GM18858 (cell line): Measurements from ENCODE around the gene MTHFS.
"Not testable (repeated sequence)": the region's sequence is repeated elsewhere in the genome, so short reads cannot be mapped to it uniquely, and the experiment has no call there.

Source experiments
- ATAC-seq: cut with Tn5 transposase; IDR thresholded peaks from one replicate; pipeline ENCODE4 v1.9.1; 2021; ENCODE audit not compliant: unreplicated experiment

Gene MTHFS

DNA sequence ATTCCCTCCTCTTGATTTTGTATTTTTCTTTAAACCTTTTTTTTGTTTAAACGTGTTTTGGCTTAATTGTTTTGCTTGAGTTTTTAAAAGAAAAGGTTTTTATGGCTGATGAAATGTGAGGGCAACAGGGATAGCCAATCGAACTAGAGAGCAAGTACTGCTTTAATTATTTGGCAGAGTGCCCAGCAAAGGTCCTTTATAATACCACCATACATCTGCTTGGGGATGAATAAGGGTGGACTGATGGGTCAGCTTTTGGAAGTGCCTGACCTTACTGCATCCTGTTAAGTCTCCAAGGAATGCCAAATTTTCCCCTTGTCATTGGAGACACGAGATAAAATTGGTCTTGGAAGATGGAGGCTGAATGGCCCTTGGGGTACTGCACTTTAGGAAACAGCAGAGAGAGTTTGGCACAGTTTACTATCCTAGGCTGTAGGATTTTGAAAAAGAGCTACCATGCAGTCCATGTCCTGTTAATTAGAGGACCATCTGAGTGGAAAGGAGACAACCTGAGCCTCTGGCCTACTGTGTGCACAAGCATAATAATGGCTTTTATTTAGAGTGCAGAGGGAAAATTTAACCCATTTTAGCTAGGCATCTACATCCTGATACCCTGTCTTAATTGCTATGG lies 19.8 kb upstream of the MTHFS start:
- ATAC-seq = no peak

DNA sequence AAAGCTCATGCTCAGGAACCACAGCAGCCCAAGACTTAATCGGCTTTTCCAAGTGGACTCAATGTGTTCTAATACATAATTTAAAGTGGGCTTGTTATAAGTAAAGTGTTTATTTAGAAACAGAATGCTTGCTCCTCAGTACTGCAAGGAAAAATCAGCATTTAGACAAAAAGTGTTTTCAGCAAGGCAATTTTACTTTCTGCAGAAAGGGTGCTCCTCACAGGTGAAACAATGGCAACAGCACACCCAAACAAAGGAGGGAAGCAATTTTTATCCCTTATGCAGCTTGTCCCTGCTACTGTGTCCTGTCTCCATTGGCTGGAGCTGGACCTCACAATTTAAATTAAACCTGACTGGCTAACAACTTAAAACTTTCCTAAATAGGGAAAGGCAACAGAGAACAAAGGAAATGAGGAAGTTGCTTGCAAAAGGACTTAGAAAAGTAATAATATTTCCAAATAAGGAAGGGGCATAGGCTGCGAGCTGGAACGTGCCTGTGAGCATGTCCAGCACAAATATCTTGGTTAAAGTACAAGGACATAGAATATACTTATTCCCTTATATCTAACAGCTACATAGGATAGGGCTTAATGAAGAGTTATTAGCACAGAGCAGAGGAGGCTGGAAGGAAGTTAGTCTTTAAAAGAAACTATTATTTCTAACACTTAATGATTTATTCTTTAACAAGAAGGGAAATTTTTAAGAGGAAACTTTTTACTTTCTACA lies 19.1 kb upstream of the MTHFS start:
- not testable (repeated sequence) for ATAC-seq

DNA sequence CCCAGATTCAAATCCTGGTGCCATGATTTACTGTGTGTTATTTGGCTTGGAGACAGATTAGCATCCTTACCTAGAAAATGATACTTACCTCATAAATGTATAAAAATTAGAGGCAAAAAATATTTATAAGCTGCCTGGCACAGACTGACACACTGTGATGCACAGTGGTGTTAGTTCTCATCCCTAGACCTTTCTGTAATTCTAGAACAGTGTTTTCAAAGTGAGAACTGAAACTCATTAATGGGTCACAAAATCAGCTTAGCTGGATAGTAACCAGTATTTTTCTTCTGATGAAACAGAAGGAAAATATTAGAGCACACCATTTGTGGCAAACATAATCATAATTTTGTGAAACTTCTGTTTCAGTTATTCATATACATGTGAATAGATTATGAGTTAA lies 17.9 kb upstream of the MTHFS start:
- no peak for ATAC-seq

DNA sequence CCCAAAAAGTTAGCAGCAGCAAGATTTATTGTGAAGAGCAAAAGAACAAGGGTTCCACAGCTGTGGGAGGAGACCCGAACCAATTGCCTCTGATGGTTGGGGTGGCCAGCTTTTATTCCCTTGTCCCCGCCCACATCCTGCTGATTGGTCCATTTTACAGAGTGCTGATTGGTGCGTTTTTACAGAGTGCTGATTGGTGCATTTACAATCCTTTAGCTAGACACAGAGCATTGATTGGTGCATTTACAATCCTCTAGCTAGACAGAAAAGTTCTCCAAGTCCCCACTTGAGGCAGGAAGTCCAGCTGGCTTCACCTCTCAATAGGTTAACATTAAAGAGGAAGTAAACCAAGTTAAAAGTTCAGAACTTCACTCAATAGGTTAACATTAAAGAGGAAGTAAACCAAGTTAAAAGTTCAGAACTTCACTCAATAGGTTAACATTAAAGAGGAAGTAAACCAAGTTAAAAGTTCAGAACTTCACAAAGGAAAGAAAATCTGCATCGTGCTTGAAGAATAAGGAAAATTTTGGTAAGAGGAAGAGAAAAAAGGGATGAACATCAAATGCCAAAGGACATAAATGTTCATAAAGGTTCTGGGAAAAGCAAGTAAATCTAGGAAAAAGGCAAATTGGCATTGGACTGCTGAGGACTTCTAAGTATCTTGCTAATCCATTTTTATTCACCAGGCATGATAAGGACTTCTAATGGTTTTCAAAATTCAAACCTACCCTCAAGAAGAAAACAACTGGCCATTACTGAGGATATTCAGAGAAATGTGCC lies 12.9 kb upstream of the MTHFS start:
- not testable (repeated sequence) for ATAC-seq

DNA sequence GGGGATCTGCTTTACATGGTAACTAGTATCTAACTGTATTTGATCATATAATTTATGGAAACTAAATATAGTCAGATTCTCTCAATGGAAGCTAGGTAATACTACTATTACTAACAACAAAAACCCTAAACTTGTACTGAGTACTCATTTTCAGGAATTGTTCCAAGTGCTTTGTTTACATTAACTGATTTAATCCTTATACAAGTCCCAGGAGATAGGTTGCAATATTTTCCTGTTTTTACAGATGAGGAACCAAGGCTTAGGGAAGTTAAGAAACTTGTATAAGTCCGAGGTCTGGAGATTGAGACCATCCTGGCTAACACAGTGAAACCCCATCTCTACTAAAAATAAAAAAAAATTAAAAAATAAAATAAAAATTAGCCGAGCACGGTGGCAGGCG lies 7.5 kb upstream of the MTHFS start:
- no peak for ATAC-seq

DNA sequence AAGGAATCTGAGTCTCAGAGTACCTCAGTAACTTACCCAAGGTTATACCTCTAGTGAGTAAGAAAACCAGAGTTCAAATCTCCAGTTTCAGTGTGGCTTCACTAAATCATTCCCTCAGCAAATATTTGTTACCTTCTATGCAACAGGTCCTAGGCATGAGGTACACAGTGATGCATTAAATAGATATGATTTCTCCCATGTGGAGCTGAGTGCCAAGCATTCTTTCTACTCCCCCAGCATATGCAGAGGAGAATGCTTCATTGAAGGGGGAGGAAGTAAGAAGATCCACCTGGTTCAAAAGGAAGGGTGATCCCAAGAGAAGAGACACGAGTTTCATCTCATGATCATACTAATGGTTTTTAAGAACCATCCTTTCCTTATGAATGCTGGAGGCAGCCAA lies 6.8 kb upstream of the MTHFS start:
- no peak for ATAC-seq

DNA sequence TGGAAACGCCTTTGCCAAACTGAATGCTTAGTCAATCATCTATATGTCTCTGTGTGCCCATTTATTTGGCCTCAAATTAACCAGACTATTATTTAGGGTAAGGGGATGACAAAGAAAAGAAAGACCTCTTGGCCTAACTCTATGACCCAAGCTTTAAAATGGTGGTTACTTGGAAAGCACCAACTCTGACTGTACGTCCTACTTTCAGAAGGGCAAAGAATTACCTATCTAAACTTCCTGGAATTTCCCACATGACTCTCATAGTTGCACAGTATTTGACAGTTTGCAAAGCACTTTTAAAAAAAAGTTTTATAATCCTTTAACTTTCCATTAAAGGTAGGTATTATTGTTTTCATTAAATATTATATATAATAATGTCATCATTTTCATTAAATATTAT lies 6.3 kb upstream of the MTHFS start:
- no peak for ATAC-seq

DNA sequence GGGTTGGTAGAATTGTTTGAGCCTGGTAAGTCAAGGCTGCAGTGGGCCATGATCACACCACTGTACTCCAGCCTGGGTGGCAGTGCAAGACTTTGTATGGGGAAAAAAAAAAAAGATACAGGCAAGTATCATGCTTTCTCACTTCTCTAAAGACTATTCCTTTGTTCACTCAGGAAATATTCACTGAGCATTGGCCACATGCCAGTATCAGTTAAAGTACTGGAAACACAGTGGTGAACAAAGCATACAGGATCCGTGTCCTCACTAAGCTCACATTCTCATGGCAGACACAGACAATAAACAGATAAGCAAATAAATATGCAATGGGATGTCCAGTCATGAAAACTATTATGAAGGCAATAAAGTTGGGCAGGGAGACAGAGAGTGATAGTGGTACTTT lies 5.1 kb upstream of the MTHFS start:
- ATAC-seq = no peak

DNA sequence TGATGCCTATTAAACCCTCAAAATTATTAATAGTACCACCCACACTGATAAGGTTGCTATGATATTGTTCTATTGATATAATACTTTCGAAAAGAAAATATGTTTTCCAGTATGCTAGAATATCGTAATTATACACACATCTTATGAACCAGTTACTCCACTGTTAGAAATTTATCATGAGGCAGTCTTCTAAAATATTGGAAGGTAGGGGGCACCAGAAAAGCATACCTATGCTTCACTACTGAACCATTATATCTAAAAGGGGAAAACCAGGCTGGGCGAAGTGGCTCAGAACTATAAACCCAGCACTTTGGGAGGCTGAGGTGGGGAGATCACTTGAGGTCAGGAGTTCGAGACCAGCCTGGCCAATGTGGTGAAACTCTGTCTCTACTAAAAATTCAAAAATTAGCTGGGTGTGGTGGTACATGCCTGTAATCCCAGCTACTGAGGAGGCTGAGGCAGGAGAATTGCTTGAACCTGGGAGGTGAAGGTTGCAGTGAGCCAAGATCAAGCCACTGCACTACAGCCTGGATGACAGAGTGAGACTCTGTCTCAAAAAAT lies 4.1 kb upstream of the MTHFS start:
- ATAC-seq = not testable (repeated sequence)

DNA sequence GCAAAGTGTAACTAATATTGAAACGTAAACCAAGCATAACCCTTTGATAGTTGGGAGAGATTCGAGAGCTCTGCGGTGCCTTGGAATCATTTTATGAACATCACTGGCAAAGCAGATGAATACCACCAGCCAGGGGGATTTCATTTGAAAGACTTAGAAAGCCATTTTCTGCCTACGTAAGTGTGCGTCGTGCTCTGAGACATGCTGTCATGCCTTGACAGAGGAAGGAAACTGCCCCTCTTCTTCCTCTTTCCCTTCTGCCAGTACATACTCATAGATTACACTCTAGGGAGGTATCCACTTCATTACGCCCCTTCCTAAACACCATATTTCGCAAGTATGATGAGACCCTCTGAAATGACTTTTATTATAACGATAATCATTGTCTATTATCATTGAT lies 3.3 kb upstream of the MTHFS start:
- ATAC-seq = no peak

DNA sequence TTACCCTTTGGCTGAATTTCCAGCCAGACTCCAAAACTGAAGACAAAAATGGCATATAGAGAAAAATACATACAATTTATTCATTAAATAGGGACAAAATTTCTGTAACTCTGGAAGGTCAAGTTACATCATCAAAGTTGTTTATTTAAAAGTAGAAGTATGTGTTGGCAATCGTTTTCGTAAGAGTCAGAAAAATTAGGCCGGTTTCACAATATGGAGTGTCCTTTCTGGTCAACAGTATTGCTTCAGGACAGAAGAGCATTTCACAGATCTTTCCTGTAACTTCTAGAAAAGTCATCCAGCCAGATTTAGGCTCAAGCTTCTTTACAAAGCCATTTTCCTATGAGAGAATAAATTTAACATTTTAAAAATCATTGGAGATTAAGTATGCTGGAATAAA lies 2.0 kb upstream of the MTHFS start:
- not testable (repeated sequence) for ATAC-seq

DNA sequence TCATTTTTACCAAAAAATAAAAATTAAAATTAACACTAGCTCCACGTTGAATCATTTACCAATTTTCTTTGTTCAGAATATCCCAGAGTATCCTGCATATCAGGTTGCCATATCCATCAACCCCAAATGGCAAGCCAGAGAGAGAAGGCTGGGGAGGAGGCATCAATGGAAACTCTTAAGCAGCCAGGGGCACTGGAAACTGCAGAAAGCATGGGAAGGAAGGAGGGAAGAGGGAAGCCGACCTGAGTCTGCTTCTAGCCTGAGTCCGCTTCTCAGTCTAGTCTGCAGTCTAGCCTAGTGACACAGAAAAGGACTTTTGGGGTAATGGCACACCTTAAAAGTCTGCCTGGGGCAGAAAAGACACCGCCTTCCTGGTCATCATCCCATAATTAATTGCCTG lies 1.6 kb upstream of the MTHFS start:
- ATAC-seq = no peak

DNA sequence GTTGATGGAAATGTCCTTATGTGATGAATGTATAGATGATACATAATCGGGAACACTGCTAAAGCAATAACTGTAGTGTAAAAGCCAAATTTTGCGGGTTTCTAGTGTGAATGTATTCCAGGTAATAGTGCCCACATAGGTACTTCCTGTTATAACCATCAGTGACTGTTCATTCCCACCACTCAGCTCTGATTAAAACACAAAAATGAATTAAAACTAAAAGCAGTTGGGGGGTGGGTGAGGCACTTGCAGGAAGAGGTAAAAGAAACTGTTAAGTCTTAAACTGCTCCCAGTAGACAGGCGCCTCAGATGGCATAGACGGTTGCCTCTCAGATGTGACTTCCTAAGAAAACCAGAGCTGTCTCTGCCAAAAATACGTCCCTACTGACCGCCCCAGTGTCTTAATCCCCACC lies 893 bp upstream of the MTHFS start:
- no peak for ATAC-seq

DNA sequence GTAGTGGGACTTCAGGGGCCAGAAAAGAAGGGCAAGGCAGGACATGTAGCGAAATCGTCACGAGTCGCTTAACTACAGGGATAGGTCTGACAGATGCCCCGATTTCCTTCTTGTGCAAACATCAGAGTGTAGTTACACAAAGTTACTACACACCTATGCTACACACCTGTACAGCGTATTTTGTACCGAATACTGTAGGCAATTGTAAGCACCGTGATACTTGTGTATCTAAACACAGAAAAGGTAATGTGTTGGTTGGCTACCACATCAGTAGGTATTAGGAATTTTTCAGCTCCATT lies 515 bp upstream of the MTHFS start:
- ATAC-seq = no peak

DNA sequence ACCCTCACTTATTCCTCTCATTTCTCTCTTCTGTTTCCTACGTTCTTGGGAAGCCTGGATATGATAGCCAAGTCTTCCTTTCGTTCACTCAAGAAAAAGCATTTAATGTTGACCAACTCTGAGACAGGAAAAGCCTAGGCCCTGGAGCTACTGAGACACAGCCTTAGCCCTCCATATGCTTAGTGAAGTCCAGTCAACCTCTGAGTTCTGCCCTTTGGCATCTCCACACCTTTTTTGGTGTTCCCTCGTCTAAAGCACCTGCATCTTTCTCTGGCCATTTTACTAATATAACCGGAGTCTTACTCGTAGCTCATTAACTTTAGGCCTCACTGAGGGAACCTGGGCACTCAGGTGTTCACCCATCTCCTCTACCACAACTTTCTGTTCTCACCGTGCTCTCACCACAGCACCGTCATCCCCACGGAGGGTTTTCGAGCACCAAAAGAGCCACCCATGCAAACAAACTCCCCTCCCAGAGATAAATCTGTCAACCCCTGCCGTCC lies 632 bp downstream of the MTHFS start:
- ATAC-seq = peak; percentile 22

DNA sequence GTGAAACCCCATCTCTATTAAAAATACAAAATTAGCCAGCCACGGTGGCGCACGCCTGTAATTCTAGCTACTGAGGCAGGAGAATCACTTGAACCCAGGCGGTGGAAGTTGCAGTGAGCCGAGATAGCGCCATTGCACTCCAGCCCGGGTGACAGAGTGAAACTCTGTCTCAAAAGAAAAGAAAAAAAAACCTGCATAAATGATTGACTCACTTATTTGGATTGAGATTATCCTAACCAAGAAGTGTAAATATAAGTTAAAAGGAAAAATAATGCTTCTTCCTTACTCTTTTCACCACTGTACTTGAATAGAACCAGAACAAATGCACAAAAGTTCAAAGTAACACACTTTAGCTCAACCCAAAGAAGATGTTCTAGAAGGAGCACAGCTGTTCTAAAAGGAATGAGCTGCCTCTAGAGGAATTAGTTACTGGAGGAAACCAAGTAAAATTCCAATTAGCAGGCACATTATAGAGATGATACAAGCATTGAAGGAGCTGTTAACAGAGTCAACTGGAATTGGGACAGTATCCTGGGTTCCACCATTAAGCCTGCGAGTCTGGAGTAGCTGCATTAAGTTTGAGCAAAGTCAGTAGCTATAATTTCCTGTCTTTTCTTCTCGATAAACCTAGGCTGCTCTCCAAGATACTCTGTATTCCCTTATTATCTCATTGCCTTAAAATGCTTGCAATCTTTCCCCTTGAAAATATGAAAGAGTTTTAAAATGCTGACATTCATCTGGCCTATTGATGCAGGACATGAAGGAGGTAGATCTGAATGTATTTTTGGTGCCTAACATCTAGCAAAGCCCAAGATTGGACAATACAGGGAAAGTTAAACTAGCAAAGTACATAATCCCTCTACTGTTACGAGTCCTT lies 9.5 kb downstream of the MTHFS start:
- ATAC-seq = no peak

DNA sequence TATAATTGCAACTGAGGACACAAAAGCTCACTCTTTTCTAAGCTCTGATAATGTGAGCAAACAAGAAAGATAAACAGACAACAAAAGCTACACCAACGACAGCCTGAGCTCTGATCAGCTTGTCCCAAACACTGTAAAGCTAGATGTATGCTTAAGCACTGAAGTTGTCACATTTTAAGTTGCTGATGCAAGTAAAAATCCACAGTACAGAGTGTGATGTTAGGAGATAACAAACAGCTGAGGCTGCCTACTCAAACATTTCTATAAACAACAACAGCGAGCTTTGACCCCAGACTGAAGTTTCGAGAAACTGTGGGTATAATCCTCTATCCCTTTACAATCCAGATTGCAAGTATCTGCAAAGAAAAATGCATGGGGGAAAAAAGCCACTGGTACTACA lies 10.7 kb downstream of the MTHFS start:
- no peak for ATAC-seq

DNA sequence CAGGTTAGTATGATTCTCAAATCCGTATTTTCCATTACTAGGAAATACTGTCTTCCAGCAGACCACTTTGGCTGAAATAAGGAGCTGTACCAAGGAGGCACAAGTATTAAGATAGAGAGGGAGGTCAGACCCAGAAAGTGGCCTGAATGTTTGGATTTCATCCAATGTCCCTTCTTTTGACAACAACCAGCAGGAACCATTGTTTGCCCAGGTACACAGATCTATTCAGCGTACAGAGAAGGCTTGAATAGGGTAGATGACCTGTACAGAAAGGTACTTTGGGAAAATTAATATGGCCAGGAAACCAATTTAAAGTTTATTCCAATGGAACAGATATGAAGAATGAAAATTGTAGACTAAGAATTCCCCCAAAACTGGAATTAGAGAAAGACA lies 12.6 kb downstream of the MTHFS start:
- ATAC-seq = no peak

DNA sequence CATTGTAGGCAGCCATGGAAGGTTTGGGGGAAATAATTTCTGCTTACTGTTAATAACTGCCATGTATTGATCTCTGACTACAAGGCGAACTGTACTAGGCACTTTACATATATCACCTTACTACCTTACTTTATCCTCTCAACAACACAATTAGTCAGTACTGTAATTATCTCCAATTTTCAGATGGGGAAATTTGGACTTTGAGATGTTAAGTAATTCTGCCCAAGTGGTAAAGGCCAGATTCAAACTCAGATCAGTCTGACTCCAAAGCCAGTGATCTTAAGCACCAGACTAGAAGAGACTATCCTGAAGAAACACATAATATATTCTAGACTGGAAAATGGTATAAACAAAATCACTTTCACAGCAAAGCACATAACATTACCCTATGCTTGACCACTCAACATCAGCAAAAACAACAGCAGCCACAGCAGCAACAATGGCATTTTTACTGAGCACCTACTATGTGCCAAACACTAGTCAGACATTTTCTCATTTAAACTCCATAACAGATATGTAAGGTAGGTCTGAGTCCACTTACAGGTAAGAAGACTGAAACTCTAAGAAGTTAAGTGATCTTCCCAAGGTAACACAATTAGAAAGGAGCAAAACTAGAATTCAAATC lies 13.1 kb downstream of the MTHFS start:
- no peak for ATAC-seq

DNA sequence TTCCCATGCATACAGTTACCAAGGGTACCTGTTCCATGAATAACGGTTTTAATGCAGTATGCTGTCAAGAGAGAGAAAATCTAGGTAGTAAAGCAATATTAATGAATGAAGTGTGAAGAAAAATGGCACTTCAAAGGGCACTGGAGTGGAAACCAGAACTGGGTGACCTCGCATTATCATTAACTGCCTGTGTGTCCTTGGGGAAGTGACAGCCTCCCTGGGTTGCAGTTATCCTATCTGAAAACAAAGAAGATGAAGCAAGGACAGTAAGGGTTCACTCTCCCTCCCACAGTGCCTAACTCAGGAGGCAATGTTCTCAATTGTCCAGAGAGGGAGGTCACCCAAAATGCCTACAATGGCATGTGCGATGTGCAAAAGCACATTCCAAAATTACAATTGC lies 15.1 kb downstream of the MTHFS start:
- no peak for ATAC-seq
